HepG2 (cell line): ENCODE measurements around the gene MPC2. TPM values are rescaled to one million over a fixed set of nuclear protein-coding genes. Genes with fewer than 3 reads are reported as not detected.

ENCODE experiments used
- ASH2L ChIP-seq: fragments of 300-600, 200-600 bp; sonication (generic); IDR thresholded peaks from 2 replicates; pipeline ENCODE4 v1.7.0; 2017; ENCODE audit warnings: low read depth, mild to moderate bottlenecking, moderate library complexity, mixed read lengths, low read length; ENCODE audit not compliant: insufficient read length
- CBX5 ChIP-seq: sonication (generic); formaldehyde crosslinking; IDR thresholded peaks from 2 replicates; pipeline ENCODE4 v1.4.0; 2020; ENCODE audit warnings: missing genetic modification reagents, borderline replicate concordance
- EP300 ChIP-seq, 3 experiments: sonication (generic) in 1 of 3; formaldehyde crosslinking in 1 of 3; IDR thresholded peaks; 2 replicates each; pipeline versions ENCODE4 v1.5.1 to v1.6.1; 2011 to 2020; ENCODE audit warnings: low read depth in 2 of 3, low read length in 2 of 3, borderline replicate concordance in 1 of 3, improper control_type of control experiment in 1 of 3, mild to moderate bottlenecking in 1 of 3, missing genetic modification reagents in 1 of 3, moderate library complexity in 1 of 3
- ERF ChIP-seq: IDR thresholded peaks from 2 replicates; pipeline ENCODE4 v1.6.1; 2018; ENCODE audit warnings: missing biosample characterization, missing genetic modification reagents
- MAF1 ChIP-seq: sonication (generic); formaldehyde crosslinking; IDR thresholded peaks from 2 replicates; pipeline ENCODE4 v1.5.0; 2020; ENCODE audit warnings: missing genetic modification reagents, borderline replicate concordance
- MAFK ChIP-seq, 2 experiments: IDR thresholded peaks in 1 of 2; conservative IDR thresholded peaks in 1 of 2; 2 replicates each; pipeline ENCODE4 v1.6.1; 2011; ENCODE audit warnings: improper control_type of control experiment in 2 of 2, low read length in 2 of 2
- MAZ ChIP-seq, 2 experiments: sonication (generic) in 1 of 2; formaldehyde crosslinking in 1 of 2; IDR thresholded peaks; 2 replicates each; pipeline versions ENCODE4 v1.5.0 to v1.6.1; 2012 to 2020; ENCODE audit warnings: low read depth in 2 of 2, mild to moderate bottlenecking in 2 of 2, borderline replicate concordance in 1 of 2, improper control_type of control experiment in 1 of 2, low read length in 1 of 2, missing genetic modification reagents in 1 of 2, moderate library complexity in 1 of 2
- RFXAP ChIP-seq: sonication (generic); formaldehyde crosslinking; IDR thresholded peaks from 2 replicates; pipeline ENCODE4 v1.4.0; 2020; ENCODE audit warnings: missing genetic modification reagents, borderline replicate concordance
- ZBTB40 ChIP-seq, 2 experiments: fragments of 450-650 bp in 1 of 2; sonication (generic) in 1 of 2; formaldehyde crosslinking in 1 of 2; IDR thresholded peaks; 2 replicates each; pipeline versions ENCODE4 v1.6.1 to v1.8.0; 2016 to 2022; ENCODE audit warnings: antibody characterized with exemption in 1 of 2, mild to moderate bottlenecking in 1 of 2, missing genetic modification reagents in 1 of 2
- ZEB1 ChIP-seq: IDR thresholded peaks from 2 replicates; pipeline ENCODE4 v1.6.1; 2012; ENCODE audit warnings: mild to moderate bottlenecking, low read depth, inconsistent platforms; ENCODE audit not compliant: insufficient replicate concordance
- ZNF280D ChIP-seq: sonication (generic); formaldehyde crosslinking; IDR thresholded peaks from 2 replicates; pipeline ENCODE4 v1.5.1; 2020; ENCODE audit warnings: mild to moderate bottlenecking, missing genetic modification reagents
- ZNF296 ChIP-seq: sonication (generic); formaldehyde crosslinking; conservative IDR thresholded peaks from 2 replicates; pipeline ENCODE4 v1.5.0; 2020; ENCODE audit warnings: mild to moderate bottlenecking, missing genetic modification reagents
- ZNF530 ChIP-seq: sonication (generic); formaldehyde crosslinking; IDR thresholded peaks from 2 replicates; pipeline ENCODE4 v1.5.0; 2020; ENCODE audit warnings: low read depth, mild to moderate bottlenecking, missing genetic modification reagents
- ZZZ3 ChIP-seq: sonication (generic); formaldehyde crosslinking; IDR thresholded peaks from 2 replicates; pipeline ENCODE4 v1.4.0; 2020; ENCODE audit warnings: missing genetic modification reagents, mild to moderate bottlenecking, borderline replicate concordance
- polyA plus RNA-seq, 8 experiments: library from polyadenylated mRNA; depleted of rRNA in 3 of 8; stranded (reverse) in 7 of 8; unstranded in 1 of 8; fragments of >200 nt; fragmentation: Illumina TruSeq in 4 of 8; extraction: Trizol in 4 of 8; gene quantifications; 2 replicates each; pipeline versions ENCODE4 v1.2.1 to v1.2.3, GENCODE V29; 2011 to 2016; ENCODE audit warnings: low read depth in 4 of 8, missing spikeins in 1 of 8, mixed read lengths in 1 of 8; ENCODE audit not compliant: insufficient read depth in 1 of 8
- total RNA-seq, 5 experiments: library from RNA; depleted of rRNA; stranded (reverse); fragments of >200 nt; fragmentation: Illumina TruSeq; extraction: Trizol; gene quantifications; 2 replicates each; pipeline ENCODE4 v1.2.3, GENCODE V29; 2016; ENCODE audit warnings: low read depth in 1 of 5

The MPC2 gene
- total and polyA plus RNA-seq, 2 of the 13 experiments (the other 11 are each of a cell fraction or from before 2014, with no cell fraction given): 38.8 to 136 TPM

GRCh38 chr1:167936068-167936929, 573 bp downstream of the MPC2 start, which contains the start of gene DCAF6 (continued):
- TF ChIP-seq ZNF280D (CRISPR knock-in tag) (0 out of 2 replicates have a peak, but pooled peaks have one; percentile 58), ZBTB40 (IDR thresholded peaks at IDR 0.05) (no peak), ZBTB40 (CRISPR knock-in tag; IDR thresholded peaks at IDR 0.05) (peak; percentile 18; the same call in 1 of the 2 replicates), MAZ (IDR thresholded peaks at IDR 0.05; ENCODE audit: borderline replicate concordance, low read depth, low read length) (peak; percentile 92), MAZ (CRISPR knock-in tag; IDR thresholded peaks at IDR 0.05; ENCODE audit: low read depth) (peak; percentile 42), ERF (peak; percentile 53; the same call in 1 of the 2 replicates), MAF1 (CRISPR knock-in tag) (no peak), MAFK (conservative IDR thresholded peaks at IDR 0.05 in 1 of 2, IDR thresholded peaks at IDR 0.05 in 1 of 2; ENCODE audit: low read length in 2 of 2) (no peak), ZNF530 (CRISPR knock-in tag) (no peak), ZEB1 (no peak), ZZZ3 (no peak), EP300 (IDR thresholded peaks at IDR 0.05; ENCODE audit: low read depth in 2 of 2, low read length in 2 of 2) (no peak), EP300 (CRISPR knock-in tag; IDR thresholded peaks at IDR 0.05; ENCODE audit: borderline replicate concordance) (no peak), CBX5 (CRISPR knock-in tag) (no peak; the same call in 1 of the 2 replicates), ZNF296 (CRISPR knock-in tag) (no peak), ASH2L (peak; percentile 87), RFXAP (CRISPR knock-in tag) (peak; percentile 96)
